ENCODE measurements around the gene CSTF1. TPM values are rescaled to one million over a fixed set of nuclear protein-coding genes. Genes with fewer than 3 reads are reported as not detected.

The CSTF1 gene
- total RNA-seq, result 27.8 TPM
- long read RNA-seq, full-length matches to known transcripts, result 16 of 21 reads
- long read RNA-seq, partial matches to known transcripts, result 2 of 21 reads
- long read RNA-seq, other reads (novel, unspliced or antisense), result 3 of 21 reads

DNA sequence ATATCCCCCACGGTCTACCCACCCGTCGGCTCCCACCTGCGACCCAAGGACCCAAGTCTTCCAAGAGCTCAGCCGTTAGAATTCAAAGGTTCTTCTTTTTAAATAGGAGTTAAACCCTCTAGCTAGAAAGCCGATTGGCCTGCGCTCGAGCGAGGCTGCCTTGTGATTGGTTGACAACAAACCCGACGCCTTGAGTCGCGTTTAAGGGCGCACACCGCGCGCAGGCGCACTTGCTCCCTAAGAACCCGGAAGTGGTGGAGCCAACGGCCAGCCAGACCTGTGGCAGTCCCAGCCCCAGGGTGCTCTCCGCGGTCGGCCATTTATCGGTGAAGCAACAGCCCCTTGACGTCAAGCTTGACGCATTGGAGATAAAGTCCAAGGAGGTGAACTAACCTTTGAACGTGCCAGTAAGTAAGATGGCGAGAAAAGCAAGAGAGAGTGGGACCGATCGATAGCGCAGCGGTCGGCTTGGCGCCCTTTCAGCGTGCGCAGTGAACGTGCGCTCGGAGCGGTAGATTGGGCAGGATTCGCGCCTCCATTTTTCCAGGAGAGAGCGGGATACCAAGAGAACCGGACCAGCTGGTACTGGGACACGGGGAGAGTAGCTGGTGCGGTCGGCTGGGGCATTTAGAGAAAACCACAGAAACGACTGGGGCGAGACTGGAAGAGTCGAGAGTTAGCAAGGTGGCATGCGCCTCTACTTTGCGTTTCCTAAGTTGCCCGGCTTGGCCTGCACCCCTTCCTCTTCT is at the start of gene CSTF1, which contains the start of gene AURKA:
Gene CSTF1 (plus strand): TSS at position 514 of the 749 bp plus-strand sequence. CDS start 2,908 bp downstream, outside the sequence.
Gene AURKA (minus strand): TSS at position 84 of the 749 bp plus-strand sequence. CDS start 4,018 bp downstream, outside the sequence.
- no peaks in the 10 kb centered on the region for H3K9me3 ChIP-seq
- DNase-seq (peak; percentile 100), ATAC-seq (peak; percentile 97)
- peaks cover 18% of the 10 kb centered on the region for H3K4me1 ChIP-seq
- peak within 1 kb of the TSS; percentile 58 for H3K4me3 ChIP-seq
- intact Hi-C loops (cut with DNase I), result no loop called here
- H3K27me3 ChIP-seq, result no peaks in the 10 kb centered on the region
- TF ChIP-seq, protein P1, sequence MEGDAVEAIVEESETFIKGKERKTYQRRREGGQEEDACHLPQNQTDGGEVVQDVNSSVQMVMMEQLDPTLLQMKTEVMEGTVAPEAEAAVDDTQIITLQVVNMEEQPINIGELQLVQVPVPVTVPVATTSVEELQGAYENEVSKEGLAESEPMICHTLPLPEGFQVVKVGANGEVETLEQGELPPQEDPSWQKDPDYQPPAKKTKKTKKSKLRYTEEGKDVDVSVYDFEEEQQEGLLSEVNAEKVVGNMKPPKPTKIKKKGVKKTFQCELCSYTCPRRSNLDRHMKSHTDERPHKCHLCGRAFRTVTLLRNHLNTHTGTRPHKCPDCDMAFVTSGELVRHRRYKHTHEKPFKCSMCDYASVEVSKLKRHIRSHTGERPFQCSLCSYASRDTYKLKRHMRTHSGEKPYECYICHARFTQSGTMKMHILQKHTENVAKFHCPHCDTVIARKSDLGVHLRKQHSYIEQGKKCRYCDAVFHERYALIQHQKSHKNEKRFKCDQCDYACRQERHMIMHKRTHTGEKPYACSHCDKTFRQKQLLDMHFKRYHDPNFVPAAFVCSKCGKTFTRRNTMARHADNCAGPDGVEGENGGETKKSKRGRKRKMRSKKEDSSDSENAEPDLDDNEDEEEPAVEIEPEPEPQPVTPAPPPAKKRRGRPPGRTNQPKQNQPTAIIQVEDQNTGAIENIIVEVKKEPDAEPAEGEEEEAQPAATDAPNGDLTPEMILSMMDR (IDR thresholded peaks at IDR 0.05), result no peak
- peak within 1 kb of the TSS; percentile 81 for H3K27ac ChIP-seq
- peaks cover 21% of the 10 kb centered on the region for H3K36me3 ChIP-seq

DNA sequence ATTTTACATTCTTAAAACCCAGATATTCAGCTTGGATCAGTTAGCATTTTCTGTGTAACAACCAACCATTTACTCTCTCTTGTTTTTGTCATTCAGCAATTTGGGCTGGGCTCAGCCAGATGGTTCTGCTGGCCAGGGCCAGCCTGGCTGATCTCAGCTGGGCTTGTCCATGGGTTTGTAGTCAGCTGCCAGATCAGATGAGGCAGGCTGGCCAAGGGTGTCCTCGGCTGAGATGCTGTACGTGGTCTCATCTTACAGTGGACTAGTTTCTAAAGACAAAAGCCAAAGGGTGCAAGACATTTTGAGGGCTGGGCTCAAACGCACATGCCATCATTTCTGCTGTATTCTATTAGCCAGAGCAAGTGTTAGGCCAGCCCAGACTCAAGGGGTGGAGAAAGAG is 49.7 kb upstream of the CSTF1 start:
- Histone ChIP-seq H3K9me3 (no peaks in the 10 kb centered on the region), H3K4me1 (peaks cover 6% of the 10 kb centered on the region), H3K4me3 (no peak overlapping the region), H3K36me3 (no peaks in the 10 kb centered on the region), H3K27me3 (peaks cover 42% of the 10 kb centered on the region), H3K27ac (no peak overlapping the region)
- intact Hi-C loops (cut with DNase I), result no loop called here
- TF ChIP-seq, protein P1 (IDR thresholded peaks at IDR 0.05), result no peak
- no peak for DNase-seq
- ATAC-seq, result no peak

DNA sequence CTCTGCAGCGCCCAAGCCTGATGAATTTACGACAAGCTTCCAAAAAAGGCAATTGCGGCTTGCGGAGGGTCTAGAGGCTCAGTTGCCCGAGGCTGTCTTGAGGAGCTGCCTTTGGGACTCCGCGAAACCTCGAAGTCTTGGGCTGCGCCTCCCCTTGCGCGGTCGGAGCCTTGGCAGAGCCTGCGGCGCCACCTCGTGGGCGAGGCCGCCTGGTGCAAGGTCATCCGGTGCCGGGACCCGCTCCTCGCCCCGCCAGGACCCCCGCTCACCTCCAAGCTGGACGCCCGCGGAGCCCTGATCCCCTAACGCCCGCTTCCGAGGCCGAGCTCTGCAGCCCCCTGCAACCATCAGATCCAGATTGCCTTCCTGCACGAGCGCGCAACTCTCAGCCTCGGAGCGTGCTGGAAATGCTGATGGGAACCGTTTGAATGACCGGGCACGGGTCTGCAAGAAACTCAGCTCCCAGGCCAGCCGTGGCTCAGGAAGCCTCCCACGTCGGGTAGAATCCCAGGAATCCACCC is 48.5 kb upstream of the CSTF1 start:
- H3K4me1 ChIP-seq, result peaks cover 13% of the 10 kb centered on the region
- ATAC-seq (peak; percentile 83), DNase-seq (peak; percentile 76)
- TF ChIP-seq, protein P1 (IDR thresholded peaks at IDR 0.05), result peak; percentile 60
- H3K9me3 ChIP-seq, result no peaks in the 10 kb centered on the region
- H3K4me3 ChIP-seq, result no peak overlapping the region
- intact Hi-C loops (cut with DNase I), result no loop called here
- peaks cover 42% of the 10 kb centered on the region for H3K27me3 ChIP-seq
- H3K36me3 ChIP-seq, result no peaks in the 10 kb centered on the region
- H3K27ac ChIP-seq, result no peak overlapping the region

DNA sequence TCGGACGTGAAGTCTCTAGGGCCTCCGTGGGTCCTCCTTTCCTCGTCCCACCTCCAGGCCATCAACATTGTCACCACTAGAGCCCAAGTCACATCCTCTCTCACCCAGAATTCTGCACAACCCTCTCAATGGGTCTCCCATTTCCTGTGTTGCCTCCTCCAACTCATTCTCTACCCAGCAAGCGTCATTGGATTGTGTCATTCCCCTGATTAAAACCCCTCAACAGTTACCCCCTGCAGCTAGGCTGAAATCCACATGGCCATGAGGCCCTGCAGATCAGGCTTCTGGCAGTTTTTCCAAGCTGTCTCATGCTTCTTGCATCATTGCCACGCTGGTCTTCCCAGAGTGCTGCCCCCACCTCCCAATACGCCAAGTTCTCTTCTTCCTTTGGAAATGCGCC is 46.5 kb upstream of the CSTF1 start:
- no peaks in the 10 kb centered on the region for H3K9me3 ChIP-seq
- H3K4me1 ChIP-seq, result peaks cover 13% of the 10 kb centered on the region
- TF ChIP-seq, protein P1 (IDR thresholded peaks at IDR 0.05), result no peak
- intact Hi-C loops (cut with DNase I), result no loop called here
- peaks cover 33% of the 10 kb centered on the region for H3K27me3 ChIP-seq
- H3K36me3 ChIP-seq, result no peaks in the 10 kb centered on the region
- no peak overlapping the region for H3K27ac ChIP-seq
- ATAC-seq (no peak), DNase-seq (no peak)
- no peak overlapping the region for H3K4me3 ChIP-seq

DNA sequence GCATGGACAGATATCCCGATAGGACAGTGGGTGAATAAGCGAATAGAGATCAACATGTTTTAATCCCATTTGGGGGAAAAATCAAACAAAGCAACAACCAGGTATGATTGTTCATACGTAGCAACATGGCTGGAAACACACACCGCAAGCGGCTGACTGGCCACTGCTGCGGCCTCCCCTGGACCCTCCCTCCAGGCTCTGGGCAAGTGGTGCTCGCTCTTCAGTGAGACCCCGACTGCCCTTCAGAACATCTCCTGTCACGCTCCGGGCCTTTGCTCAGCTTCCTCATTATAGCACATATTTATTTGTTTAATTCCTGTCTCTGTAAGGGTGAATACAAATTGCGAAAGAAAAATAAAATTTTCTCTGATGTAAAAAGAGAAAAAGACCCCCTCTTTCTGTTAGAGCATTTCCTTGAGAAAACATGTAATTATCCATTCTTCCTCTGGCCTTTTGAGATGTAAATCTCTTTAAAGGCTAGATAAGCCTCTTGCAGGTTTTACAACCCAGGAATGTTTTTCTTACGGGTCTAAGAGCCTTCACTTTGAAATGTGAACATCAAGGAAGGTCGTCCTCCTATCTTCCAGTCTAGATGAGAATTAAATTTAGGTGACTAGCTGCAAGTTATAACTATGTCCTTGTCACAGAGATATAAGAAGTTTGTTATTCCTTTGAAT is 44.7 kb upstream of the CSTF1 start:
- no peak for ATAC-seq
- no peaks in the 10 kb centered on the region for H3K9me3 ChIP-seq
- H3K4me1 ChIP-seq, result peaks cover 13% of the 10 kb centered on the region
- TF ChIP-seq, protein P1 (IDR thresholded peaks at IDR 0.05), result no peak
- intact Hi-C loops (cut with DNase I), result no loop called here
- no peak overlapping the region for H3K27ac ChIP-seq
- peaks cover 26% of the 10 kb centered on the region for H3K27me3 ChIP-seq
- no peaks in the 10 kb centered on the region for H3K36me3 ChIP-seq
- H3K4me3 ChIP-seq, result no peak overlapping the region
- no peak for DNase-seq

Measured in upper lobe of right lung (tissue), 1 donor.